ENCODE results near the gene CLSTN1. TPM values are rescaled to one million over a fixed set of nuclear protein-coding genes. Genes with fewer than 3 reads are reported as not detected.

Gene CLSTN1
- total RNA-seq, 1 donor from 2014 or later: 71.0 TPM

DNA sequence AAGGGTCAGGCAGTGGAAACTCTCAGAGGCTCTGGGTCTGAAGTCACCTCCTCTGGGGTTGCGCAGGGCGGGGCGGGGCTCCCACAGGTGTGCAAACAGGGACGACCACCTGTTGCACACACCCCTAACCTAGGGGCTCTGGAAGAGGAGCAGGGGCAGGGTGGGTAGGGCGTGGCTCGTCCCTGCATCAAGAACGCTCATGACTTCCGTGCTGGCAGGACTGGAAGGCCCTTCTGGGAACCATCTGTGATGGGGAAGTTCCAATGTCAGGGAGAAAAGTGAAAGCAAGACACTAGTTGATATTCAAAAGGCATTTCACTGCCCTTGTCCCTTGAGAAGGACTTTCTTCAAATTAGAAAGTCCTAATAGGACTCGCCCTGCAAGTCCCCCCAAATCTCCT is 22.1 kb upstream of the CLSTN1 start:
- DNase-seq: no peak

DNA sequence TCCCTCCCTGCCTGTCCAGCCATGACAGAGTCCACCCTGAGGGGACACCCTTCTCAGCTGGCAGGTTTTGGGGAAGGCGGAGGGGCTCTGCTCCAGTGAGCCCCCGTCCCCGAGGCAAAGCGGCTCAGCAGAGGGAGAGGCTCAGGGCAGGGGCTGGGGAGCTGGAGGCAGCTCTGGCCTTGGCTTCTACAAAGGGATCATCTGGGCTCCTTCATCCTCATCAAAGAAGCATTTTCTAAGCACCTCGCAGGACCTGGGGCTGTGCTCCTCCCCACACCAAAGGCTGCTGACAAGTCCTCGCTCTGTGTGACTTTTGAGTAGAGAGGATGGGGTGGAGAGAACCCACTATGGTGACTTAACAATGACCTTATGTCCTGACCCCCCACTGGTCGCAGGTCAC is 21.0 kb upstream of the CLSTN1 start:
- Histone ChIP-seq H3K4me3 (no peak overlapping the region), H3K27ac (no peak overlapping the region), H3K4me1 (no peaks in the 10 kb centered on the region), H3K9me3 (no peaks in the 10 kb centered on the region), H3K36me3 (peaks cover 4% of the 10 kb centered on the region), H3K27me3 (no peaks in the 10 kb centered on the region)
- intact Hi-C loops (cut with DNase I): no loop called here
- TF ChIP-seq, protein P1, sequence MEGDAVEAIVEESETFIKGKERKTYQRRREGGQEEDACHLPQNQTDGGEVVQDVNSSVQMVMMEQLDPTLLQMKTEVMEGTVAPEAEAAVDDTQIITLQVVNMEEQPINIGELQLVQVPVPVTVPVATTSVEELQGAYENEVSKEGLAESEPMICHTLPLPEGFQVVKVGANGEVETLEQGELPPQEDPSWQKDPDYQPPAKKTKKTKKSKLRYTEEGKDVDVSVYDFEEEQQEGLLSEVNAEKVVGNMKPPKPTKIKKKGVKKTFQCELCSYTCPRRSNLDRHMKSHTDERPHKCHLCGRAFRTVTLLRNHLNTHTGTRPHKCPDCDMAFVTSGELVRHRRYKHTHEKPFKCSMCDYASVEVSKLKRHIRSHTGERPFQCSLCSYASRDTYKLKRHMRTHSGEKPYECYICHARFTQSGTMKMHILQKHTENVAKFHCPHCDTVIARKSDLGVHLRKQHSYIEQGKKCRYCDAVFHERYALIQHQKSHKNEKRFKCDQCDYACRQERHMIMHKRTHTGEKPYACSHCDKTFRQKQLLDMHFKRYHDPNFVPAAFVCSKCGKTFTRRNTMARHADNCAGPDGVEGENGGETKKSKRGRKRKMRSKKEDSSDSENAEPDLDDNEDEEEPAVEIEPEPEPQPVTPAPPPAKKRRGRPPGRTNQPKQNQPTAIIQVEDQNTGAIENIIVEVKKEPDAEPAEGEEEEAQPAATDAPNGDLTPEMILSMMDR (IDR thresholded peaks at IDR 0.05): no peak
- DNase-seq (no peak), ATAC-seq (no peak)

More for the DNA sequence above, 22.1 kb upstream of the CLSTN1 start:
- no peak overlapping the region for H3K4me3 ChIP-seq
- intact Hi-C loops (cut with DNase I): no loop called here
- H3K36me3 ChIP-seq: peaks cover 6% of the 10 kb centered on the region
- H3K27me3 ChIP-seq: no peaks in the 10 kb centered on the region
- H3K27ac ChIP-seq: no peak overlapping the region
- TF ChIP-seq, protein P1 (IDR thresholded peaks at IDR 0.05): no peak
- no peaks in the 10 kb centered on the region for H3K4me1 ChIP-seq
- peak; percentile 5 for ATAC-seq
- H3K9me3 ChIP-seq: no peaks in the 10 kb centered on the region

DNA sequence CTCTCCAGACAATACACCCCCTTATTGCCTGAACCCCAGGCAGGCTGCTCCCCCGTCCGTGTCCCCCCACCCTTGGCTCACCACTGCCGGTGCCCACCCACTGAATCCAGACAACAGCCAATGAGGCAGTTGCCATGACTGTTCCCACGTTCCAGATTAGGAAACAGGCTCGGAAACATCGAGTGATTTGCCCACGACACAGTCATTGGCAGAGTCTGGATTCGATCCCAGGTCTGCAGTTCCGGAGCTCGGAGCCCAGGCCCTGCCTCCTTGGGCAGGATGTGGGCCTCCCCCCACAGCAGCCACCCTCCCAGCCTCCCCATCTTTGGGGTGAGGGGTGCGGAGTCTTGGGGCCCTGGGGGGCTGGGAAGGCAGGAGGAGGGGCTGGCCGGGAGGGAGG is 20.3 kb upstream of the CLSTN1 start:
- no peaks in the 10 kb centered on the region for H3K27me3 ChIP-seq
- no peak overlapping the region for H3K27ac ChIP-seq
- H3K9me3 ChIP-seq: no peaks in the 10 kb centered on the region
- intact Hi-C loops (cut with DNase I): no loop called here
- H3K4me3 ChIP-seq: no peak overlapping the region
- H3K36me3 ChIP-seq: no peaks in the 10 kb centered on the region
- no peaks in the 10 kb centered on the region for H3K4me1 ChIP-seq
- no peak for DNase-seq
- TF ChIP-seq, protein P1 (IDR thresholded peaks at IDR 0.05): no peak
- ATAC-seq: no peak

DNA sequence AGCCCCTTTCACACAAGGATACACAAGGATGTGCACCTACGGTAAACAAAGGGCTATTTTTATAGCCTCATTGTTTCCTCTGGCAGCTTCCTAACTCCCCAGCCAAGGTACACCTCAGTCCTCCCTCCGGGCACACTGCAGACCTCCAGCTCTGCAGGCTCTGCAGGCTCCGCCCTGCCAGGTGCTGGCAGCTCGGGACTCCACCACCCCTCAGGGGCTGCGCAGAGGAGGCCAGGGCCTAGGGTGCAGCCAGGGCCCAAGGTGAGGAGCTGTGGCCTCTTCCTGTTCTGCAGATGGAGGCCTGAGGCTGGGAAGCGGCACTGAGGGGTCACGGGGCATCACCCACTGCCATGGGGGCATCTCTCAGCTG is 19.8 kb upstream of the CLSTN1 start:
- H3K4me3 ChIP-seq: no peak overlapping the region
- H3K9me3 ChIP-seq: no peaks in the 10 kb centered on the region
- TF ChIP-seq, protein P1 (IDR thresholded peaks at IDR 0.05): no peak
- no peak overlapping the region for H3K27ac ChIP-seq
- no peaks in the 10 kb centered on the region for H3K4me1 ChIP-seq
- no peak for DNase-seq
- intact Hi-C loops (cut with DNase I): no loop called here
- no peaks in the 10 kb centered on the region for H3K27me3 ChIP-seq
- ATAC-seq: no peak
- H3K36me3 ChIP-seq: no peaks in the 10 kb centered on the region

DNA sequence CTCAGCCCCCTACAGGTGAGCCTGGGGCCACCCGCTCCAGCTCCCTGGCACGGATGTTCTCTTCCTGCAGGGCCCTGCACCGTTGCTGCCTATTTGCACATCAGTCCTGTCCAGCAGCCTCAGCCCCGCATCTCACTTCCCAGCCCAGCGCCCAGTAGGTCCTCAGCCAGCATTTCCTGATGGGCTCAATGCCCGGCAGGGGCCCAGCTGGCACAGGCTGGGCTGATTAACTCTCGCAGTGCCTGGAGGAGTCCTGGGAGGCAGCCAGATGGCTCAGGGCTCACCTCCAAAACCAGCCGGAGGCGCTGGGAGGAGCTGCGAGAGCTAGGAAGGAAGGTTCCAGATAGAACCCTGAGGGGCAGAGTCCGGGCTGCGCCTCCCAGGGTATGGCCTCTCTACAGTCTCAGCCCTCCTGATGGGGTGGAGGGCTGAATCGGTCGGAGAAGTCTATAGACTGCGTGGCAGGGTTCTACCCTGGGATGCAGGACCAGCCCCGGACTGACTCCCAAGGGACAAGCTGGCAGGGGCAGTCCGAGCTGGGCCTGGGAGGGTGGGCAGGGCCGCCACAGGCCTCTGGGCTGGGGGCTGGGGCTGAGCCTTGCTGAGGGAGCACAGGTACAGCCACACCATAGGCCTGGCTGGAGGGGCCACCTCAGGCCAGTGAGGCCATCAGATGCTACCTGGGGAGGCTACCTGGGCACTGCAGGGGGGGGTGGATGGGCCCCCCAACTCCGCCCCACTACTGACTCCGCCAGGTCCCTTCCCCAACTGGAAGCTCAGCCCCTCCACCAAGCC is 19.2 kb upstream of the CLSTN1 start:
- ATAC-seq (peak; percentile 10), DNase-seq (no peak)
- H3K27ac ChIP-seq: no peak overlapping the region
- no peaks in the 10 kb centered on the region for H3K27me3 ChIP-seq
- H3K4me1 ChIP-seq: no peaks in the 10 kb centered on the region
- intact Hi-C loops (cut with DNase I): no loop called here
- H3K4me3 ChIP-seq: no peak overlapping the region
- H3K9me3 ChIP-seq: no peaks in the 10 kb centered on the region
- TF ChIP-seq, protein P1 (IDR thresholded peaks at IDR 0.05): no peak
- no peaks in the 10 kb centered on the region for H3K36me3 ChIP-seq
